Activated CD4-positive, CD25-positive, alpha-beta regulatory T cell treated with anti-CD3 and anti-CD28 coated beads, Interleukin-2, amount 50 U/mL, for 72 hours (primary cell): ENCODE data around the gene RS1.

Experiments
- DNase-seq: peaks from one replicate; pipeline ENCODE4 v3.0.0; 2021

Gene RS1

GRCh38 chrX:18596096-18596495, 75.8 kb downstream of the RS1 start:
- no peak for DNase-seq

- DNase-seq: no peak
Observed at GRCh38 chrX:18594079-18594478, 77.8 kb downstream of the RS1 start.

- DNase-seq: no peak
Observed at GRCh38 chrX:18591834-18592233, 80.1 kb downstream of the RS1 start.
